Natural killer cell (primary cell): ENCODE results near the gene SLCO4A1. TPM values are rescaled to one million over a fixed set of nuclear protein-coding genes. Genes with fewer than 3 reads are reported as not detected.

Source experiments
- ATAC-seq, 3 donors: fragments of 150-1000 bp in 2 of 3; fragments of 200-7000 bp in 1 of 3; cut with Tn5 transposase; 1 replicate in 1 of 3; 2 replicates in 2 of 3; pipeline ENCODE4 v1.10.0; 2021; ENCODE audit warnings: mild to moderate bottlenecking in 2 of 3, moderate library complexity in 2 of 3
- DNase-seq, 2 donors: peaks; one replicate each; pipeline versions ENCODE4 v3.0.0 to v3.0.0-alpha.2; 2013 to 2021; ENCODE audit warnings: mixed read lengths in 1 of 2
- H3K27ac ChIP-seq: one replicate; pipeline ENCODE4 v1.5.1; 2013; ENCODE audit warnings: mild to moderate bottlenecking, low read length
- H3K27me3 ChIP-seq: one replicate; pipeline ENCODE4 v1.6.1; 2013; ENCODE audit warnings: low read length; ENCODE audit not compliant: control insufficient read depth, insufficient read depth
- H3K36me3 ChIP-seq: one replicate; pipeline ENCODE4 v1.6.1; 2013; ENCODE audit warnings: low read length; ENCODE audit not compliant: control insufficient read depth, insufficient read depth
- H3K4me1 ChIP-seq: one replicate; pipeline ENCODE4 v1.6.1; 2013; ENCODE audit warnings: low read length; ENCODE audit not compliant: control insufficient read depth, insufficient read depth
- H3K4me3 ChIP-seq: one replicate; pipeline ENCODE4 v1.5.1; 2013; ENCODE audit warnings: low read length
- H3K9me3 ChIP-seq: one replicate; pipeline ENCODE4 v1.6.1; 2013; ENCODE audit warnings: low read length; ENCODE audit not compliant: control insufficient read depth, insufficient read depth
- H3K27ac Mint-ChIP-seq, 2 donors: one replicate each; pipeline ENCODE4 v1.8.0; 2022; ENCODE audit warnings: mild to moderate bottlenecking in 2 of 2, mixed read lengths in 2 of 2, moderate library complexity in 1 of 2
- H3K27me3 Mint-ChIP-seq, 2 donors: one replicate each; pipeline ENCODE4 v1.8.0; 2022; ENCODE audit warnings: low read depth in 2 of 2, mixed read lengths in 2 of 2
- H3K36me3 Mint-ChIP-seq: one replicate; pipeline ENCODE4 v1.8.0; 2022; ENCODE audit warnings: mixed read lengths
- H3K4me1 Mint-ChIP-seq, 2 donors: one replicate each; pipeline ENCODE4 v1.8.0; 2022; ENCODE audit warnings: mixed read lengths in 2 of 2
- H3K4me3 Mint-ChIP-seq: one replicate; pipeline ENCODE4 v1.8.0; 2022; ENCODE audit warnings: mild to moderate bottlenecking, moderate library complexity, mixed read lengths
- H3K9me3 Mint-ChIP-seq, 2 donors: one replicate each; pipeline ENCODE4 v1.8.0; 2022; ENCODE audit warnings: mixed read lengths in 2 of 2
- CTCF ChIP-seq: fragments of 200-600 bp; IDR thresholded peaks from one replicate; pipeline ENCODE4 v1.8.0; 2022; ENCODE audit warnings: antibody characterized with exemption
- WGBS: methylation state at CpG from one replicate; pipeline ENCODE4 v1.1.7; 2013; ENCODE audit warnings: missing lambda C conversion rate; ENCODE audit not compliant: insufficient coverage; 5-methylcytosine and 5-hydroxymethylcytosine counted together
- intact Hi-C: fragments of 100-400 bp; cut with micrococcal nuclease; formaldehyde crosslinking; loops from one replicate; pipeline ENCODE4 v1.14.2; 2022
- total RNA-seq, 4 donors: library from RNA; stranded (reverse); fragments of 120-200 nt in 1 of 4; gene quantifications; one replicate each; pipeline versions ENCODE4 v1.2.3 to v1.2.4, GENCODE V29; 2013 to 2022

Gene SLCO4A1
- total RNA-seq: 1 to 10 TPM in 2 of 3 donors, under 1 TPM in 1; 0.59 to 1.4 (median 1.1) TPM
- 0.65 TPM for total RNA-seq (2013)

- peak; percentile 94 for ATAC-seq
- Mint-ChIP-seq H3K27ac (peak within 1 kb of the TSS in 1 of 2 donors; percentile 17), H3K4me3 (peak within 1 kb of the TSS; percentile 85), H3K27me3 (no peaks in the 10 kb centered on the region), H3K36me3 (no peaks in the 10 kb centered on the region), H3K9me3 (no peaks in the 10 kb centered on the region), H3K4me1 (peaks cover 5 to 18% of the 10 kb centered on the region in 2 donors)
- peak; percentile 83 to 89 for DNase-seq
- WGBS: under 1% methylated on average over 82 of the region's 82 CpGs
- Histone ChIP-seq H3K27ac (no peak within 1 kb of the TSS), H3K27me3 (peaks cover 4% of the 10 kb centered on the region), H3K9me3 (no peaks in the 10 kb centered on the region), H3K4me1 (peaks cover 37% of the 10 kb centered on the region), H3K4me3 (peak within 1 kb of the TSS; percentile 17), H3K36me3 (no peaks in the 10 kb centered on the region)
- intact Hi-C loops: no loop called here
- TF ChIP-seq CTCF: no peak
Observed at GRCh38 chr20:62642051-62642665, at the start of gene SLCO4A1. Gene SLCO4A1, plus strand, starts transcription at chr20:62642503. Its CDS starts 13,952 bp downstream, at chr20:62656455.

- H3K27ac Mint-ChIP-seq: no peak overlapping the region
- H3K4me3 Mint-ChIP-seq: no peak overlapping the region
- WGBS: 80% methylated on average over 11 of the region's 11 CpGs
- H3K27me3 ChIP-seq: peaks cover 13% of the 10 kb centered on the region
- DNase-seq (no peak), ATAC-seq (no peak)
- peaks cover 0 to 8% of the 10 kb centered on the region in 2 donors for H3K27me3 Mint-ChIP-seq
- no peak overlapping the region for H3K27ac ChIP-seq
- H3K9me3 Mint-ChIP-seq: no peaks in the 10 kb centered on the region
- no peak overlapping the region for H3K4me3 ChIP-seq
- peaks cover 0 to 6% of the 10 kb centered on the region in 2 donors for H3K4me1 Mint-ChIP-seq
- no peaks in the 10 kb centered on the region for H3K36me3 Mint-ChIP-seq
- no peak for TF ChIP-seq CTCF
- H3K9me3 ChIP-seq: no peaks in the 10 kb centered on the region
- intact Hi-C loops: no loop called here
- H3K4me1 ChIP-seq: peaks cover 15% of the 10 kb centered on the region
- H3K36me3 ChIP-seq: no peaks in the 10 kb centered on the region
Observed at GRCh38 chr20:62592506-62593177, 49.7 kb upstream of the SLCO4A1 start.

GRCh38 chr20:62593616-62594015 lies 48.7 kb upstream of the SLCO4A1 start:
- H3K27ac Mint-ChIP-seq: no peak overlapping the region
- TF ChIP-seq CTCF: no peak
- DNase-seq (no peak), ATAC-seq (no peak)
- no peaks in the 10 kb centered on the region for H3K9me3 ChIP-seq
- no peaks in the 10 kb centered on the region for H3K36me3 Mint-ChIP-seq
- H3K4me1 Mint-ChIP-seq: peaks cover 0 to 10% of the 10 kb centered on the region in 2 donors
- 87% methylated on average over 3 of the region's 3 CpGs for WGBS
- H3K9me3 Mint-ChIP-seq: no peaks in the 10 kb centered on the region
- H3K4me3 Mint-ChIP-seq: no peak overlapping the region
- H3K27me3 ChIP-seq: peaks cover 10% of the 10 kb centered on the region
- H3K4me1 ChIP-seq: peaks cover 16% of the 10 kb centered on the region
- H3K27ac ChIP-seq: no peak overlapping the region
- H3K27me3 Mint-ChIP-seq: peaks cover 0 to 8% of the 10 kb centered on the region in 2 donors
- no peak overlapping the region for H3K4me3 ChIP-seq
- H3K36me3 ChIP-seq: no peaks in the 10 kb centered on the region
- intact Hi-C loops: no loop called here
